Common myeloid progenitor, CD34-positive (primary cell): ENCODE results near the gene PCNT. TPM values are rescaled to one million over a fixed set of nuclear protein-coding genes. Genes with fewer than 3 reads are reported as not detected.

Experiments
- CTCF ChIA-PET: fragments of 350-600 bp; sonication (Branson Sonifier 250); formaldehyde crosslinking; loops from one replicate; lab custom pipeline; 2021; ENCODE audit warnings: antibody characterized with exemption; lab: Charles Lee
- POLR2A ChIA-PET: fragments of 350-600 bp; sonication (Branson Sonifier 250); formaldehyde crosslinking; loops from one replicate; lab custom pipeline; 2021; ENCODE audit warnings: antibody characterized with exemption; lab: Charles Lee
- DNase-seq, 3 donors: peaks; one replicate each; pipeline versions ENCODE4 v3.0.0 to v3.0.0-alpha.2; 2013
- H3K27ac ChIP-seq, 2 experiments: 1 replicate in 1 of 2; 2 replicates in 1 of 2; pipeline ENCODE4 v1.7.0; 2013; ENCODE audit warnings: inconsistent platforms in 2 of 2, low read length in 2 of 2, mild to moderate bottlenecking in 2 of 2, low read depth in 1 of 2, moderate library complexity in 1 of 2; ENCODE audit not compliant: severe bottlenecking in 2 of 2, insufficient read depth in 1 of 2, poor library complexity in 1 of 2
- H3K27me3 ChIP-seq, 5 experiments: replicated peaks in 2 of 5; 1 replicate in 3 of 5; 2 replicates in 2 of 5; pipeline versions ENCODE4 v1.6.1 to v1.7.0; 2013; ENCODE audit warnings: low read length in 4 of 5, mild to moderate bottlenecking in 2 of 5, moderate library complexity in 2 of 5, inconsistent platforms in 1 of 5; ENCODE audit not compliant: insufficient read depth in 5 of 5, control insufficient read depth in 4 of 5
- H3K36me3 ChIP-seq, 4 experiments: 1 replicate in 2 of 4; 2 replicates in 2 of 4; pipeline versions ENCODE4 v1.6.1 to v1.7.0; 2013; ENCODE audit warnings: low read length in 3 of 4, control low read depth in 1 of 4, mild to moderate bottlenecking in 1 of 4; ENCODE audit not compliant: control insufficient read depth in 4 of 4, insufficient read depth in 4 of 4
- H3K4me1 ChIP-seq, 4 experiments: 1 replicate in 3 of 4; 2 replicates in 1 of 4; pipeline versions ENCODE4 v1.6.1 to v1.7.1; 2013; ENCODE audit warnings: low read length in 3 of 4, mild to moderate bottlenecking in 3 of 4, control low read depth in 1 of 4, inconsistent platforms in 1 of 4, moderate library complexity in 1 of 4; ENCODE audit not compliant: control insufficient read depth in 4 of 4, insufficient read depth in 4 of 4; ENCODE audit errors: control extremely low read depth in 1 of 4
- H3K4me3 ChIP-seq, 7 experiments: 1 replicate in 4 of 7; 2 replicates in 3 of 7; pipeline versions ENCODE4 v1.5.1 to v1.7.0; 2013; ENCODE audit warnings: mild to moderate bottlenecking in 7 of 7, low read length in 6 of 7, moderate library complexity in 6 of 7, inconsistent platforms in 2 of 7, low read depth in 2 of 7, control low read depth in 1 of 7; ENCODE audit not compliant: insufficient read depth in 4 of 7, control insufficient read depth in 1 of 7; ENCODE audit errors: extremely low read depth in 1 of 7
- H3K9me3 ChIP-seq, 5 experiments: 1 replicate in 4 of 5; 2 replicates in 1 of 5; pipeline versions ENCODE4 v1.6.1 to v1.7.1; 2013; ENCODE audit warnings: low read length in 4 of 5, mild to moderate bottlenecking in 2 of 5, inconsistent platforms in 1 of 5, low read depth in 1 of 5, moderate library complexity in 1 of 5; ENCODE audit not compliant: control insufficient read depth in 4 of 5, insufficient read depth in 2 of 5; ENCODE audit errors: control extremely low read depth in 1 of 5
- WGBS: methylation state at CpG from one replicate; pipeline ENCODE4 v1.1.5; 2013; ENCODE audit not compliant: insufficient coverage; 5-methylcytosine and 5-hydroxymethylcytosine counted together
- polyA plus RNA-seq: library from polyadenylated mRNA; unstranded; fragments of 120-200 nt; gene quantifications from one replicate; pipeline ENCODE4 v1.2.1, GENCODE V29; 2013

Gene PCNT
- 35.8 TPM for polyA plus RNA-seq

GRCh38 chr21:46323710-46324389 is at the start of gene PCNT, which contains the start of gene C21orf58:
TSS of gene PCNT (plus strand) at chr21:46324156. CDS start at chr21:46324229, 73 bp downstream.
TSS of gene C21orf58 (minus strand) at chr21:46323870. CDS start at chr21:46322738, 1,132 bp downstream.
- Histone ChIP-seq H3K4me1 (peaks cover 14 to 56% (median 46%) of the 10 kb centered on the region in 4 experiments), H3K4me3 (peak within 1 kb of the TSS; percentile 82 to 98 (median 93)), H3K27ac (peak within 1 kb of the TSS; percentile 82 to 95), H3K36me3 (peaks cover 0 to 21% (median 10%) of the 10 kb centered on the region in 4 experiments), H3K9me3 (no peaks in the 10 kb centered on the region), H3K27me3 (no peaks in the 10 kb centered on the region)
- POLR2A ChIA-PET, result interaction anchor here (1.2 kb wide), 1 partner anchor 134 kb away, joined by 3 read pairs; no protein-coding TSS in a partner anchor
- peak; percentile 97 to 98 (median 98) for DNase-seq
- CTCF ChIA-PET, result interaction anchor here (0.9 to 1.1 kb wide), 2 partner anchors 16 to 40 kb away, joined by 3 to 4 read pairs; no protein-coding TSS in a partner anchor
- WGBS, result 0% methylated on average over 56 of the region's 76 CpGs

- no peaks in the 10 kb centered on the region for H3K4me1 ChIP-seq
- no peak for DNase-seq
- H3K4me3 ChIP-seq, result no peak overlapping the region
- 75% methylated on average over 2 of the region's 11 CpGs for WGBS
- no peak overlapping the region for H3K27ac ChIP-seq
- H3K36me3 ChIP-seq, result peaks cover 20 to 87% (median 68%) of the 10 kb centered on the region in 4 experiments
- CTCF ChIA-PET, result interaction anchor here (0.6 to 2.2 kb wide), 4 partner anchors 10 to 385 kb away, joined by 3 to 5 read pairs (median 3); no protein-coding TSS in a partner anchor
- POLR2A ChIA-PET, result interaction anchor here (0.6 kb wide), 1 partner anchor 117 kb away, joined by 9 read pairs; no protein-coding TSS in a partner anchor
- no peaks in the 10 kb centered on the region for H3K9me3 ChIP-seq
- no peaks in the 10 kb centered on the region for H3K27me3 ChIP-seq
Observed at GRCh38 chr21:46274797-46275390, 49.1 kb upstream of the PCNT start.

- peak in 1 of 3 donors; percentile 32 for DNase-seq
- WGBS, result 57% methylated on average over 13 of the region's 15 CpGs
- H3K27me3 ChIP-seq, result no peaks in the 10 kb centered on the region
- peaks cover 13 to 31% (median 28%) of the 10 kb centered on the region in 4 experiments for H3K4me1 ChIP-seq
- ChIA-PET POLR2A (interaction anchor here (0.6 kb wide), 1 partner anchor 57 kb away, joined by 3 read pairs; no protein-coding TSS in a partner anchor), CTCF (interaction anchor here (0.7 to 2.2 kb wide), 10 partner anchors 8 to 140 kb away, joined by 3 to 6 read pairs (median 4); no protein-coding TSS in a partner anchor)
- H3K4me3 ChIP-seq, result peak overlapping the region in 5 of 7 experiments; percentile 2 to 90 (median 47)
- peaks cover 12 to 41% (median 32%) of the 10 kb centered on the region in 4 experiments for H3K36me3 ChIP-seq
- H3K27ac ChIP-seq, result peak overlapping the region in 1 of 2 experiments; percentile 29
- H3K9me3 ChIP-seq, result no peaks in the 10 kb centered on the region
Observed at GRCh38 chr21:46284077-46284644, 39.8 kb upstream of the PCNT start.

GRCh38 chr21:46284733-46285132 is 39.2 kb upstream of the PCNT start:
- POLR2A ChIA-PET, result interaction anchor here (0.6 to 1.1 kb wide), 2 partner anchors 35 to 57 kb away, joined by 3 to 4 read pairs; no protein-coding TSS in a partner anchor
- 92% methylated on average over 1 of the region's 1 CpG for WGBS
- Histone ChIP-seq H3K9me3 (no peaks in the 10 kb centered on the region), H3K36me3 (peaks cover 8 to 36% (median 26%) of the 10 kb centered on the region in 4 experiments), H3K27ac (peak overlapping the region in 1 of 2 experiments; percentile 81), H3K27me3 (no peaks in the 10 kb centered on the region), H3K4me3 (peak overlapping the region in 6 of 7 experiments; percentile 8 to 90 (median 86)), H3K4me1 (peaks cover 13 to 31% (median 28%) of the 10 kb centered on the region in 4 experiments)
- peak in 2 of 3 donors; percentile 27 to 34 for DNase-seq
- CTCF ChIA-PET, result interaction anchor here (0.7 to 2.2 kb wide), 13 partner anchors 9 to 314 kb away, joined by 3 to 6 read pairs (median 4); no protein-coding TSS in a partner anchor

- H3K4me3 ChIP-seq, result peak within 1 kb of the TSS; percentile 76 to 90 (median 86)
- H3K36me3 ChIP-seq, result peaks cover 6 to 31% (median 24%) of the 10 kb centered on the region in 4 experiments
- peaks cover 13 to 31% (median 28%) of the 10 kb centered on the region in 4 experiments for H3K4me1 ChIP-seq
- ChIA-PET POLR2A (interaction anchor here (1.1 kb wide), 1 partner anchor 35 kb away, joined by 4 read pairs; no protein-coding TSS in a partner anchor), CTCF (interaction anchor here (0.7 to 2.2 kb wide), 12 partner anchors 9 to 314 kb away, joined by 3 to 6 read pairs (median 4); no protein-coding TSS in a partner anchor)
- peak within 1 kb of the TSS; percentile 74 to 81 for H3K27ac ChIP-seq
- WGBS, result 51% methylated on average over 4 of the region's 6 CpGs
- DNase-seq, result peak in 2 of 3 donors; percentile 16 to 29
- no peaks in the 10 kb centered on the region for H3K27me3 ChIP-seq
- H3K9me3 ChIP-seq, result no peaks in the 10 kb centered on the region
Observed at GRCh38 chr21:46285206-46285661, 38.7 kb upstream of the PCNT start, which contains the start of gene MCM3AP. TSS of gene MCM3AP (minus strand) at chr21:46285611. CDS start at chr21:46285286, 325 bp downstream.
